Karpas-422 (cell line): ENCODE results near the gene PRIM2. TPM values are rescaled to one million over a fixed set of nuclear protein-coding genes. Genes with fewer than 3 reads are reported as not detected.
"Not testable (repeated sequence)": the region's sequence is repeated elsewhere in the genome, so short reads cannot be mapped to it uniquely, and the experiment has no call there.

Experiments used
- DNase-seq: peaks from one replicate; pipeline ENCODE4 v3.0.0-alpha.2; 2015
- H2AFZ ChIP-seq: fragments of 200-600 bp; sonication (generic); 2 replicates; pipeline ENCODE4 v1.6.1; 2014; ENCODE audit warnings: antibody characterized with exemption, low read length, mixed read lengths
- H3K27ac ChIP-seq: fragments of 200-600 bp; sonication (generic); 2 replicates; pipeline ENCODE4 v1.5.1; 2014; ENCODE audit warnings: mild to moderate bottlenecking, low read length, moderate library complexity
- H3K27me3 ChIP-seq: fragments of 200-600 bp; sonication (generic); 2 replicates; pipeline ENCODE4 v1.6.1; 2014; ENCODE audit warnings: low read length, mixed read lengths
- H3K36me3 ChIP-seq: fragments of 200-600 bp; sonication (generic); 2 replicates; pipeline ENCODE4 v1.6.1; 2014; ENCODE audit warnings: low read length, mixed read lengths; ENCODE audit not compliant: insufficient read depth
- H3K4me1 ChIP-seq: fragments of 200-600 bp; sonication (generic); 2 replicates; pipeline ENCODE4 v1.6.1; 2014; ENCODE audit warnings: mild to moderate bottlenecking, low read length, mixed read lengths
- H3K4me2 ChIP-seq: fragments of 200-600 bp; sonication (generic); 2 replicates; pipeline ENCODE4 v1.6.1; 2014; ENCODE audit warnings: low read length, low read depth, mild to moderate bottlenecking; ENCODE audit not compliant: poor library complexity, severe bottlenecking
- H3K4me3 ChIP-seq: fragments of 200-600 bp; sonication (generic); 2 replicates; pipeline ENCODE4 v1.5.1; 2014; ENCODE audit warnings: mild to moderate bottlenecking, antibody characterized with exemption, low read length, mixed read lengths
- H3K79me2 ChIP-seq: fragments of 200-600 bp; sonication (generic); 2 replicates; pipeline ENCODE4 v1.6.1; 2014; ENCODE audit warnings: mild to moderate bottlenecking, low read length, mixed read lengths
- H3K9ac ChIP-seq: fragments of 200-600 bp; sonication (generic); 2 replicates; pipeline ENCODE4 v1.6.0; 2014; ENCODE audit warnings: low read length
- H3K9me2 ChIP-seq: fragments of 200-600 bp; sonication (generic), shearing (Covaris generic); replicated peaks from 2 replicates; pipeline ENCODE4 v1.6.0; 2014; ENCODE audit warnings: mild to moderate bottlenecking, low read length, moderate library complexity; ENCODE audit not compliant: insufficient read depth
- H3K9me3 ChIP-seq: fragments of 300-700, 200-600 bp; sonication (generic); 2 replicates; pipeline ENCODE4 v1.6.1; 2014; ENCODE audit warnings: low read length, mixed read lengths
- H4K20me1 ChIP-seq: fragments of 200-600 bp; sonication (generic); 2 replicates; pipeline ENCODE4 v1.6.1; 2014; ENCODE audit warnings: mild to moderate bottlenecking, antibody characterized with exemption, low read length, low read depth; ENCODE audit not compliant: insufficient read depth
- total RNA-seq: library from RNA; depleted of rRNA; stranded (reverse); fragments of >200 nt; shearing (Covaris generic); gene quantifications from 2 replicates; pipeline ENCODE4 v1.2.3, GENCODE V29; 2014; ENCODE audit warnings: low replicate concordance

Gene PRIM2
- total RNA-seq, 1 experiment from 2014 or later: 49.1 TPM

- no peaks in the 10 kb centered on the region for H3K9me2 ChIP-seq
- H3K9me3 ChIP-seq: no peaks in the 10 kb centered on the region
- peaks cover 79% of the 10 kb centered on the region for H3K4me1 ChIP-seq
- peak overlapping the region; percentile 63 for H3K4me2 ChIP-seq
- H3K79me2 ChIP-seq: peaks cover 64% of the 10 kb centered on the region
- peak; percentile 74 for DNase-seq
- H3K36me3 ChIP-seq: no peaks in the 10 kb centered on the region
- H3K27me3 ChIP-seq: no peaks in the 10 kb centered on the region
- H2AFZ ChIP-seq: no peak overlapping the region
- no peaks in the 10 kb centered on the region for H4K20me1 ChIP-seq
- H3K9ac ChIP-seq: peak overlapping the region; percentile 28
- no peak overlapping the region for H3K4me3 ChIP-seq
- peak overlapping the region; percentile 85 for H3K27ac ChIP-seq
These were observed 115.7 kb downstream of the PRIM2 start for GRCh38 chr6:57432919-57433684.

- not testable (repeated sequence) for H4K20me1 ChIP-seq, H3K4me3 ChIP-seq, H3K9me2 ChIP-seq, H3K9me3 ChIP-seq, H3K27me3 ChIP-seq, H2AFZ ChIP-seq, DNase-seq, H3K36me3 ChIP-seq
- Histone ChIP-seq H3K79me2 (peaks cover 68% of the 10 kb centered on the region), H3K4me1 (peaks cover 72% of the 10 kb centered on the region), H3K9ac (peak overlapping the region; percentile 11; the same call in 1 of the 2 replicates), H3K27ac (peak overlapping the region; percentile 85), H3K4me2 (peak overlapping the region; percentile 63)
These were observed 116.4 kb downstream of the PRIM2 start for GRCh38 chr6:57433790-57434189.

- no peaks in the 10 kb centered on the region for H3K27me3 ChIP-seq
- H3K4me1 ChIP-seq: peaks cover 61% of the 10 kb centered on the region
- no peaks in the 10 kb centered on the region for H4K20me1 ChIP-seq
- H3K9me2 ChIP-seq: no peaks in the 10 kb centered on the region
- no peaks in the 10 kb centered on the region for H3K9me3 ChIP-seq
- H3K79me2 ChIP-seq: peaks cover 59% of the 10 kb centered on the region
- H3K4me3 ChIP-seq: no peak overlapping the region
- peak; percentile 81 for DNase-seq
- no peaks in the 10 kb centered on the region for H3K36me3 ChIP-seq
- H3K9ac ChIP-seq: 0 out of 2 replicates have a peak overlapping the region, but pooled peaks have one; percentile 11
- H3K4me2 ChIP-seq: peak overlapping the region; percentile 24
- H3K27ac ChIP-seq: peak overlapping the region; percentile 85
- H2AFZ ChIP-seq: no peak overlapping the region
These were observed 117.5 kb downstream of the PRIM2 start for GRCh38 chr6:57434944-57435343.

DNA sequence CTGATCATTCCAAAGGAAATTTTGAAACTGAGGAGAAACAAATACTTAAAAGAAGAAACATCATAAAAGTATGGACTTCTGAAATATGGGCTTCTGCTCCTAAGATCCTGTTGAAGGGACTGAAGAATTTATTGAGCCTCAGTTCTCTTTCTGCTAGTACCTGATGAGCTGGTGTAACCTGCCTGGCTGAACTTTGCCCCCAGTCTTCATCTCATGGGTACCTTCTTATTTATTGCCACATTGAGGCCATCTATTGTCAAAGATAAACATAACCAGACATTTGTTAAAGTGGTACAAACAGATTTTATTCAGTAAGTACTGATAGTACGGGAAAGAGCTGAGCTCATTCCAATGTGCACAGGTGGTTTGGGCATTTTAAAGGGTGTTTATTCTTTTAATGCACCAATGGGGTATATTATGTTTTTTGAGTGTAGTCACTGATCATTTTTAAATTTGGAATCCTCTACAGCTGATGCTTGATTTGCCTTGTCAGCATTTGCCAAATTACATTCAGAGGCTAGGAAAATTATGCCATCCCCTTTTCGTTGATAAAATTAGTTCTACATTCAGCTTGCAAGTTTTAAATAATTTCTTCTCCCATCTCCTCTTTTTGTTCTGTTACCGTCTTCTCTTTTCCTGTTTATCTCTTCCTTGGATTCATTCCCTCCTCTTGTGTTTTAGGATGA lies 118.2 kb downstream of the PRIM2 start:
- Histone ChIP-seq H3K36me3 (no peaks in the 10 kb centered on the region), H3K9me2 (no peaks in the 10 kb centered on the region), H3K27ac (peak overlapping the region; percentile 85), H3K4me2 (peak overlapping the region; percentile 24), H3K9ac (0 out of 2 replicates have a peak overlapping the region, but pooled peaks have one; percentile 1), H3K9me3 (no peaks in the 10 kb centered on the region), H2AFZ (no peak overlapping the region), H3K79me2 (peaks cover 58% of the 10 kb centered on the region), H3K27me3 (no peaks in the 10 kb centered on the region), H3K4me3 (no peak overlapping the region), H3K4me1 (peaks cover 54% of the 10 kb centered on the region), H4K20me1 (no peaks in the 10 kb centered on the region)
- DNase-seq: peak; percentile 41

DNA sequence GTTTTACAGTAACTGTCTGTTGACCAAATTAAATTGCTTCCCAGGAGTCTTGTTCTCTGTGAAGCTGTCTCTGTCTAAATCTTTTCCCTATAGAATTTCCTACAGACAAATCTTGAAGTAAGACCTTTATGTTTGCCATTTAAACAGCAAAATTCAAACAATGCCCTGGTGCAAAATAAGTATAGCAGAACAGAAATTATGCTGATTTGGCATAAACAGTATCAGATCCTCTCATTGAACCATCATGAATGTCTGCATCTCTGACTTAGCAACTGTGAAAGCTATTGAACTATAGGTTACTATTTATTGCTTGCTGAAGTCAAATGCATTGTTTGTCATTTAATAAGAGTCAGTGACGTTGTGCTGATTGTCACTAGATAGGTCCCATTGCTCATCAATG lies 123.3 kb downstream of the PRIM2 start:
- not testable (repeated sequence) for H2AFZ ChIP-seq, H3K9ac ChIP-seq, H3K9me3 ChIP-seq, H3K4me3 ChIP-seq, H4K20me1 ChIP-seq, H3K27ac ChIP-seq, H3K36me3 ChIP-seq, H3K4me1 ChIP-seq, H3K9me2 ChIP-seq, DNase-seq, H3K27me3 ChIP-seq, H3K4me2 ChIP-seq
- H3K79me2 ChIP-seq: peaks cover 44% of the 10 kb centered on the region

- not testable (repeated sequence) for H3K4me2 ChIP-seq, DNase-seq, H2AFZ ChIP-seq, H3K27me3 ChIP-seq, H3K9me3 ChIP-seq, H3K9ac ChIP-seq, H3K27ac ChIP-seq, H3K9me2 ChIP-seq, H3K36me3 ChIP-seq, H3K4me1 ChIP-seq, H3K4me3 ChIP-seq, H4K20me1 ChIP-seq
- H3K79me2 ChIP-seq: peaks cover 40% of the 10 kb centered on the region
These were observed 124.7 kb downstream of the PRIM2 start for GRCh38 chr6:57442133-57442532.

- not testable (repeated sequence) for DNase-seq, H3K27ac ChIP-seq, H3K9ac ChIP-seq, H3K36me3 ChIP-seq, H3K27me3 ChIP-seq, H2AFZ ChIP-seq, H3K4me3 ChIP-seq, H3K9me3 ChIP-seq, H3K4me1 ChIP-seq, H4K20me1 ChIP-seq, H3K4me2 ChIP-seq, H3K9me2 ChIP-seq
- peaks cover 39% of the 10 kb centered on the region for H3K79me2 ChIP-seq
These were observed 125.8 kb downstream of the PRIM2 start for GRCh38 chr6:57443181-57443580.

DNA sequence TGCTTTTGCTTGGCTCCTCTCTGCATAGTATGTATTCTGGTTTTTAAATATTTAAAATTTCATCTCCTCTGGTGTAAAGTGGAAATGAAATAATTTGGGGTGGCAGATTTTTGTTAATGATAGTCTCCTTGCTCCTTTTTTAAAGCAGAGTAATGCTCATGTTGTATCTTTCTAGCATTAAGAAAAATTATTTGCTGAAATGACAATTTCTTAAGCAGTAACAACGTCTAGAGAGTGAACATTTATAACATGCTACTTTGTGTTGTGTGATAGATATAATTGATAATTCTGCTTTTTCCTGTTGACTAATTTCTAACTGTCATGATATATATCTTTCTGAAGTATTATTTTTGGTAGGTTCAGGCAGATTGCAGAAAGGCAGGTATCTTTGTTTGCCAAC lies 127.4 kb downstream of the PRIM2 start:
- H3K4me3 ChIP-seq, H4K20me1 ChIP-seq, DNase-seq, H3K9ac ChIP-seq, H3K4me1 ChIP-seq, H3K36me3 ChIP-seq, H3K9me3 ChIP-seq, H3K9me2 ChIP-seq, H3K27me3 ChIP-seq, H2AFZ ChIP-seq, H3K27ac ChIP-seq, H3K4me2 ChIP-seq: not testable (repeated sequence)
- H3K79me2 ChIP-seq: peaks cover 33% of the 10 kb centered on the region
